Suprapubic skin (tissue), 4 donors: ENCODE data around the gene SMAP2. TPM values are rescaled to one million over a fixed set of nuclear protein-coding genes. Genes with fewer than 3 reads are reported as not detected.

Experiments used
- DNase-seq, 2 donors: peaks; one replicate each; pipeline ENCODE4 v3.0.0-alpha.2; 2019; ENCODE audit warnings: low spot score in 2 of 2
- H3K27ac ChIP-seq: fragments of 200-600 bp; sonication (generic); one replicate; pipeline ENCODE4 v1.5.1; 2019
- H3K27me3 ChIP-seq: fragments of 200-600 bp; sonication (generic); one replicate; pipeline ENCODE4 v1.5.1; 2019
- H3K36me3 ChIP-seq: fragments of 200-600 bp; sonication (generic); one replicate; pipeline ENCODE4 v1.5.1; 2019
- H3K4me1 ChIP-seq: fragments of 200-600 bp; sonication (generic); one replicate; pipeline ENCODE4 v1.5.1; 2019
- H3K4me3 ChIP-seq: fragments of 200-600 bp; sonication (generic); one replicate; pipeline ENCODE4 v1.5.1; 2019; ENCODE audit warnings: mild to moderate bottlenecking
- H3K9me3 ChIP-seq: fragments of 200-600 bp; sonication (generic); one replicate; pipeline ENCODE4 v1.5.1; 2019
- CTCF ChIP-seq, 2 donors: fragments of 200-600 bp in 1 of 2; fragments of 450-650 bp in 1 of 2; sonication (generic) in 1 of 2; IDR thresholded peaks; one replicate each; pipeline ENCODE4 v1.5.1; 2016 to 2019; ENCODE audit warnings: antibody characterized with exemption in 2 of 2, mild to moderate bottlenecking in 1 of 2, moderate library complexity in 1 of 2
- EP300 ChIP-seq: sonication (generic); formaldehyde crosslinking; IDR thresholded peaks from one replicate; pipeline ENCODE4 v1.6.1; 2017; ENCODE audit warnings: antibody characterized with exemption
- POLR2A ChIP-seq, 2 donors: fragments of 450-650 bp; IDR thresholded peaks; one replicate each; pipeline ENCODE4 v1.6.1; 2017; ENCODE audit warnings: antibody characterized with exemption in 2 of 2, mild to moderate bottlenecking in 2 of 2, moderate library complexity in 2 of 2
- POLR2AphosphoS5 ChIP-seq, 3 donors: sonication (generic); formaldehyde crosslinking; IDR thresholded peaks; one replicate each; pipeline ENCODE4 v1.6.1; 2017; ENCODE audit warnings: antibody characterized with exemption in 3 of 3
- WGBS: methylation state at CpG from one replicate; pipeline ENCODE4 v1.1.5; 2018; 5-methylcytosine and 5-hydroxymethylcytosine counted together
- total RNA-seq, 4 donors: library from RNA; depleted of rRNA; stranded (reverse); fragments of >200 nt; gene quantifications; one replicate each; pipeline ENCODE4 v1.1.0, GENCODE V29; 2016

The SMAP2 gene
- total RNA-seq, 4 donors from 2014 or later: 17.0 to 32.2 (median 28.0) TPM

- Histone ChIP-seq H3K27ac (peak overlapping the region; percentile 71), H3K27me3 (no peaks in the 10 kb centered on the region), H3K36me3 (no peaks in the 10 kb centered on the region), H3K4me3 (no peak overlapping the region), H3K9me3 (no peaks in the 10 kb centered on the region), H3K4me1 (peaks cover 25% of the 10 kb centered on the region)
- DNase-seq: no peak
- TF ChIP-seq POLR2A (IDR thresholded peaks at IDR 0.05) (no peak), EP300 (no peak), CTCF (IDR thresholded peaks at IDR 0.05) (no peak), POLR2AphosphoS5 (IDR thresholded peaks at IDR 0.05) (no peak)
- 80% methylated on average over 2 of the region's 2 CpGs for WGBS
Observed at GRCh38 chr1:40397258-40397657, 23.7 kb downstream of the SMAP2 start.

GRCh38 chr1:40399984-40400704, 26.6 kb downstream of the SMAP2 start:
- no peak overlapping the region for H3K4me3 ChIP-seq
- no peak for TF ChIP-seq POLR2A (IDR thresholded peaks at IDR 0.05)
- no peak for TF ChIP-seq EP300
- no peak for TF ChIP-seq POLR2AphosphoS5 (IDR thresholded peaks at IDR 0.05)
- no peak for TF ChIP-seq CTCF (IDR thresholded peaks at IDR 0.05)
- no peaks in the 10 kb centered on the region for H3K27me3 ChIP-seq
- no peaks in the 10 kb centered on the region for H3K36me3 ChIP-seq
- no peak overlapping the region for H3K27ac ChIP-seq
- H3K9me3 ChIP-seq: no peaks in the 10 kb centered on the region
- 77% methylated on average over 4 of the region's 4 CpGs for WGBS
- peaks cover 25% of the 10 kb centered on the region for H3K4me1 ChIP-seq
- no peak for DNase-seq

- Histone ChIP-seq H3K27ac (no peak overlapping the region), H3K9me3 (no peaks in the 10 kb centered on the region), H3K36me3 (no peaks in the 10 kb centered on the region), H3K4me3 (no peak overlapping the region), H3K27me3 (no peaks in the 10 kb centered on the region), H3K4me1 (peaks cover 17% of the 10 kb centered on the region)
- TF ChIP-seq CTCF (IDR thresholded peaks at IDR 0.05): no peak
- WGBS: 83% methylated on average over 7 of the region's 7 CpGs
- DNase-seq: no peak
Observed at GRCh38 chr1:40401473-40402201, 28.1 kb downstream of the SMAP2 start.

- H3K9me3 ChIP-seq: no peaks in the 10 kb centered on the region
- no peak for DNase-seq
- WGBS: 48% methylated on average over 11 of the region's 11 CpGs
- peaks cover 5% of the 10 kb centered on the region for H3K36me3 ChIP-seq
- no peak overlapping the region for H3K4me3 ChIP-seq
- H3K4me1 ChIP-seq: peaks cover 12% of the 10 kb centered on the region
- no peaks in the 10 kb centered on the region for H3K27me3 ChIP-seq
- no peak overlapping the region for H3K27ac ChIP-seq
- TF ChIP-seq CTCF (IDR thresholded peaks at IDR 0.05) (peak; percentile 73 to 89), EP300 (no peak), POLR2AphosphoS5 (IDR thresholded peaks at IDR 0.05) (no peak), POLR2A (IDR thresholded peaks at IDR 0.05) (no peak)
Observed at GRCh38 chr1:40404670-40405462, 31.3 kb downstream of the SMAP2 start.

GRCh38 chr1:40405812-40406211, 32.3 kb downstream of the SMAP2 start:
- 77% methylated on average over 4 of the region's 4 CpGs for WGBS
- Histone ChIP-seq H3K9me3 (no peaks in the 10 kb centered on the region), H3K27ac (no peak overlapping the region), H3K4me3 (no peak overlapping the region), H3K36me3 (peaks cover 8% of the 10 kb centered on the region), H3K4me1 (peaks cover 10% of the 10 kb centered on the region), H3K27me3 (no peaks in the 10 kb centered on the region)
- TF ChIP-seq POLR2AphosphoS5 (IDR thresholded peaks at IDR 0.05): no peak
- no peak for TF ChIP-seq EP300
- no peak for TF ChIP-seq POLR2A (IDR thresholded peaks at IDR 0.05)
- TF ChIP-seq CTCF (IDR thresholded peaks at IDR 0.05): no peak
- no peak for DNase-seq
